GM19035 (cell line): ENCODE results near the gene CENPX.

Experiments
- ATAC-seq: cut with Tn5 transposase; IDR thresholded peaks from one replicate; pipeline ENCODE4 v1.9.1; 2021; ENCODE audit not compliant: unreplicated experiment

CENPX gene

GRCh38 chr17:82012261-82012639 lies 10.4 kb downstream of the CENPX start:
- ATAC-seq: no peak

GRCh38 chr17:82011617-82012187 lies 11.0 kb downstream of the CENPX start:
- no peak for ATAC-seq

GRCh38 chr17:82010575-82011525 lies 11.8 kb downstream of the CENPX start:
- no peak for ATAC-seq

- ATAC-seq: no peak
Observed at GRCh38 chr17:82009413-82009812, 13.3 kb downstream of the CENPX start.

GRCh38 chr17:82008941-82009405 lies 13.7 kb downstream of the CENPX start:
- ATAC-seq: no peak

GRCh38 chr17:82008258-82008940 lies 14.3 kb downstream of the CENPX start:
- ATAC-seq: no peak

GRCh38 chr17:82007495-82008257 lies 15.0 kb downstream of the CENPX start:
- no peak for ATAC-seq

GRCh38 chr17:82007228-82007494 lies 15.5 kb downstream of the CENPX start:
- ATAC-seq: no peak

- no peak for ATAC-seq
Observed at GRCh38 chr17:82006468-82007227, 16.0 kb downstream of the CENPX start.

GRCh38 chr17:82005701-82006348 lies 16.9 kb downstream of the CENPX start:
- ATAC-seq: no peak

GRCh38 chr17:82004517-82005455 lies 17.9 kb downstream of the CENPX start:
- ATAC-seq: no peak

- ATAC-seq: no peak
Observed at GRCh38 chr17:82003411-82004381, 19.0 kb downstream of the CENPX start.

GRCh38 chr17:82001571-82002056 lies 21.1 kb downstream of the CENPX start:
- no peak for ATAC-seq

- no peak for ATAC-seq
Observed at GRCh38 chr17:82000803-82001570, 21.7 kb downstream of the CENPX start.

GRCh38 chr17:81999976-82000802 lies 22.5 kb downstream of the CENPX start:
- ATAC-seq: no peak

GRCh38 chr17:81999587-81999975 lies 23.1 kb downstream of the CENPX start:
- ATAC-seq: no peak
